KMS-11 (cell line): ENCODE measurements around the gene TSPAN1.
"Not testable (repeated sequence)": the region's sequence is repeated elsewhere in the genome, so short reads cannot be mapped to it uniquely, and the experiment has no call there.

Experiments
- H2AFZ ChIP-seq: fragments of 200-600 bp; sonication (generic); 2 replicates; pipeline ENCODE4 v1.6.1; 2016; ENCODE audit warnings: antibody characterized with exemption, mixed run types, low read depth
- H3K27ac ChIP-seq: fragments of 200-600 bp; sonication (generic); 2 replicates; pipeline ENCODE4 v1.6.1; 2016; ENCODE audit warnings: mild to moderate bottlenecking, mixed run types
- H3K27me3 ChIP-seq: fragments of 200-600 bp; sonication (generic); 2 replicates; pipeline ENCODE4 v1.6.1; 2017; ENCODE audit warnings: mild to moderate bottlenecking, low read depth, mixed run types, moderate library complexity; ENCODE audit not compliant: insufficient read depth
- H3K36me3 ChIP-seq: fragments of 200-600 bp; sonication (generic); 2 replicates; pipeline ENCODE4 v1.6.1; 2017; ENCODE audit warnings: mild to moderate bottlenecking, mixed run types; ENCODE audit not compliant: insufficient read depth
- H3K4me1 ChIP-seq: fragments of 200-600 bp; sonication (generic); 2 replicates; pipeline ENCODE4 v1.6.1; 2016; ENCODE audit warnings: mild to moderate bottlenecking, low read depth, mixed run types; ENCODE audit not compliant: poor library complexity, severe bottlenecking
- H3K4me2 ChIP-seq: fragments of 200-600 bp; sonication (generic); 2 replicates; pipeline ENCODE4 v1.7.0; 2016; ENCODE audit warnings: mild to moderate bottlenecking, mixed run types
- H3K4me3 ChIP-seq: fragments of 200-600 bp; sonication (generic); IDR thresholded peaks from 2 replicates; pipeline ENCODE4 v1.6.1; 2017; ENCODE audit warnings: low read depth, low read length, mixed read lengths; ENCODE audit not compliant: insufficient read depth
- H3K79me2 ChIP-seq: fragments of 200-600 bp; sonication (generic); 2 replicates; pipeline ENCODE4 v1.6.1; 2016; ENCODE audit warnings: low read depth, mixed run types; ENCODE audit not compliant: insufficient read depth
- H3K9ac ChIP-seq: fragments of 200-600 bp; sonication (generic); 2 replicates; pipeline ENCODE4 v1.6.1; 2016; ENCODE audit warnings: mild to moderate bottlenecking, mixed run types
- H4K20me1 ChIP-seq: fragments of 200-600 bp; sonication (generic); 2 replicates; pipeline ENCODE4 v1.6.1; 2016; ENCODE audit warnings: mild to moderate bottlenecking, mixed run types; ENCODE audit not compliant: insufficient read depth
- TF ChIP-seq, protein P1 (sequence below): fragments of 200-600 bp; sonication (generic); conservative IDR thresholded peaks from 2 replicates; pipeline ENCODE4 v1.6.1; 2017; ENCODE audit warnings: low read depth, mild to moderate bottlenecking, antibody characterized with exemption, low read length, moderate library complexity, mixed read lengths

Gene TSPAN1

DNA sequence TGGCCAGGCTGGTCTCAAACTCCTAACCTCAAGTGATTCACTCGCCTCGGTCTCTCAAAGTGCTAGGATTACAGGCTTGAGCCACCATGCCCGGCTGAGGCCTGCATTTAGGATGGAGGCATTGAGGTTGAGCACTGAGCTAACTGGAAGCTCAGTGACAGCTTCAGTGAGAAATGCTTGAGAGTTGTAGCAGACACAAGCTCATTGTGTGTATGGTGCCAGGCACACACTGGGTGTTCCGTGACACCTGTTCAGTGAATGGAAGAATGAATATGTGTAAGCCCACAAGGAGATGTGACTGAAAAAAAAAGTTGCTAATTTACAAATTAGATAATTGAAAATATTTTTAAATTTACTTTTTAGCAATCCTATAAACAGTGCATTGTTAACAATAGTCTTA lies 50.1 kb downstream of the TSPAN1 start:
- H3K79me2 ChIP-seq, result no peaks in the 10 kb centered on the region
- no peak overlapping the region for H3K27ac ChIP-seq
- no peaks in the 10 kb centered on the region for H3K27me3 ChIP-seq
- H3K4me2 ChIP-seq, result no peak overlapping the region
- H3K9ac ChIP-seq, result no peak overlapping the region
- no peak overlapping the region for H2AFZ ChIP-seq
- peaks cover 6% of the 10 kb centered on the region for H3K4me1 ChIP-seq
- TF ChIP-seq, protein P1, sequence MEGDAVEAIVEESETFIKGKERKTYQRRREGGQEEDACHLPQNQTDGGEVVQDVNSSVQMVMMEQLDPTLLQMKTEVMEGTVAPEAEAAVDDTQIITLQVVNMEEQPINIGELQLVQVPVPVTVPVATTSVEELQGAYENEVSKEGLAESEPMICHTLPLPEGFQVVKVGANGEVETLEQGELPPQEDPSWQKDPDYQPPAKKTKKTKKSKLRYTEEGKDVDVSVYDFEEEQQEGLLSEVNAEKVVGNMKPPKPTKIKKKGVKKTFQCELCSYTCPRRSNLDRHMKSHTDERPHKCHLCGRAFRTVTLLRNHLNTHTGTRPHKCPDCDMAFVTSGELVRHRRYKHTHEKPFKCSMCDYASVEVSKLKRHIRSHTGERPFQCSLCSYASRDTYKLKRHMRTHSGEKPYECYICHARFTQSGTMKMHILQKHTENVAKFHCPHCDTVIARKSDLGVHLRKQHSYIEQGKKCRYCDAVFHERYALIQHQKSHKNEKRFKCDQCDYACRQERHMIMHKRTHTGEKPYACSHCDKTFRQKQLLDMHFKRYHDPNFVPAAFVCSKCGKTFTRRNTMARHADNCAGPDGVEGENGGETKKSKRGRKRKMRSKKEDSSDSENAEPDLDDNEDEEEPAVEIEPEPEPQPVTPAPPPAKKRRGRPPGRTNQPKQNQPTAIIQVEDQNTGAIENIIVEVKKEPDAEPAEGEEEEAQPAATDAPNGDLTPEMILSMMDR, result no peak
- no peaks in the 10 kb centered on the region for H4K20me1 ChIP-seq
- H3K36me3 ChIP-seq, result no peaks in the 10 kb centered on the region
- H3K4me3 ChIP-seq, result no peak overlapping the region

DNA sequence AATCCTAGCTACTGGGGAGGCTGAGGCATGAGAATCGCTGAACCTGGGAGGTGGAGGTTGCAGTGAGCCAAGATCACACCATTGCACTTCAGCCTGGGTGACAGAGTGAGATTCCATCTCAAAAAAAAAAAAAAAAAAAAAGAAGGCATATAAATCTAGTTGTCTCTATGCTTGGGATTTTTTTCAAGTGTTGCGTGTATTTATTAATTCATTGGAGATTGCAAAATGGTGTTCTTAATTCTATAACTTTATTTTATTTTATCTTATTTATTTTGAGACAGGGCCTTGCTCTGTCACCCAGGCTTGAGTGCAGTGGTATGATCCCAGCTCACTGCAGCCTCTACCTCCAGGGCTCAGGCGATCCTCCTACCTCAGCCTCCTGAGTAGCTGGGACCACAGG lies 56.3 kb downstream of the TSPAN1 start:
- not testable (repeated sequence) for H3K9ac ChIP-seq, H3K36me3 ChIP-seq

More for the DNA sequence above, 56.3 kb downstream of the TSPAN1 start:
- not testable (repeated sequence) for H2AFZ ChIP-seq, H3K4me3 ChIP-seq, H3K4me1 ChIP-seq, H3K4me2 ChIP-seq, H3K27me3 ChIP-seq, H4K20me1 ChIP-seq, H3K27ac ChIP-seq, H3K79me2 ChIP-seq
